Endothelial cell of umbilical vein (primary cell): ENCODE measurements around the gene XPO5. TPM values are rescaled to one million over a fixed set of nuclear protein-coding genes. Genes with fewer than 3 reads are reported as not detected.
"Not testable (repeated sequence)": the region's sequence is repeated elsewhere in the genome, so short reads cannot be mapped to it uniquely, and the experiment has no call there.

Experiments
- BruUV-seq: library from RNA; stranded (reverse); fragments of 400-500 nt; replicated peaks from 2 replicates; lab custom pipeline; 2021; lab: Mats Ljungman, UMichigan
- CTCF ChIA-PET: fragments of 300-600, 350-600 bp; sonication (Branson Sonifier 250); formaldehyde crosslinking; loops from one replicate; lab custom pipeline; 2021; ENCODE audit warnings: antibody characterized with exemption, inconsistent platforms; lab: Charles Lee
- POLR2A ChIA-PET: fragments of 300-600, 350-600 bp; sonication (Branson Sonifier 250); formaldehyde crosslinking; loops from one replicate; lab custom pipeline; 2021; ENCODE audit warnings: antibody characterized with exemption, inconsistent platforms; lab: Charles Lee
- DNase-seq: peaks from one replicate; pipeline ENCODE4 v3.0.0-alpha.2; 2011; ENCODE audit warnings: low read depth, low spot score
- FAIRE-seq: peaks from 2 replicates; lab custom pipeline; 2011; peaks lifted over from hg19 to GRCh38; lab: Jason Lieb, UNC
- H2AFZ ChIP-seq: 2 replicates; pipeline ENCODE4 v1.6.0; 2012; ENCODE audit warnings: low read depth, low read length, control low read depth, inconsistent platforms
- H3K27ac ChIP-seq: 2 replicates; pipeline ENCODE4 v1.5.1; 2011; ENCODE audit warnings: low read depth, mild to moderate bottlenecking, control low read depth, low read length, moderate library complexity; ENCODE audit not compliant: insufficient read depth
- H3K27me3 ChIP-seq, 2 experiments: 2 replicates each; pipeline versions ENCODE4 v1.6.0 to v1.6.1; 2011; ENCODE audit warnings: low read length in 2 of 2, mixed read lengths in 1 of 2; ENCODE audit not compliant: control insufficient read depth in 2 of 2, insufficient read depth in 2 of 2
- H3K36me3 ChIP-seq, 2 experiments: 2 replicates in 1 of 2; 3 replicates in 1 of 2; pipeline ENCODE4 v1.5.1; 2011; ENCODE audit warnings: low read length in 2 of 2, mild to moderate bottlenecking in 1 of 2, moderate library complexity in 1 of 2; ENCODE audit not compliant: control insufficient read depth in 2 of 2, insufficient read depth in 2 of 2; ENCODE audit errors: extremely low read depth in 1 of 2
- H3K4me1 ChIP-seq: 3 replicates; pipeline ENCODE4 v1.5.1; 2011; ENCODE audit warnings: mild to moderate bottlenecking, low read length; ENCODE audit not compliant: control insufficient read depth, insufficient read depth; ENCODE audit errors: extremely low read depth
- H3K4me2 ChIP-seq: 2 replicates; pipeline ENCODE4 v1.6.1; 2011; ENCODE audit warnings: low read length, control low read depth, mixed read lengths; ENCODE audit not compliant: insufficient read depth
- H3K4me3 ChIP-seq, 3 experiments: fragments of 200-600 bp in 1 of 3; sonication (generic), shearing (Covaris generic) in 1 of 3; replicated peaks in 1 of 3; 2 replicates each; pipeline ENCODE4 v1.5.1; 2011 to 2016; ENCODE audit warnings: control low read depth in 3 of 3, low read length in 3 of 3, mild to moderate bottlenecking in 2 of 3, inconsistent platforms in 1 of 3, low read depth in 1 of 3, moderate library complexity in 1 of 3; ENCODE audit not compliant: insufficient read depth in 1 of 3
- H3K79me2 ChIP-seq: 2 replicates; pipeline ENCODE4 v1.6.0; 2012; ENCODE audit warnings: low read length, inconsistent platforms; ENCODE audit not compliant: control insufficient read depth, insufficient read depth
- H3K9ac ChIP-seq: replicated peaks from 2 replicates; pipeline ENCODE3; 2011; ENCODE audit warnings: low read length, control low read depth; ENCODE audit not compliant: insufficient read depth; ENCODE audit errors: extremely low read depth
- H3K9me1 ChIP-seq: replicated peaks from 3 replicates; pipeline ENCODE4 v1.6.0; 2011; ENCODE audit warnings: mild to moderate bottlenecking, low read length; ENCODE audit not compliant: control insufficient read depth, insufficient read depth; ENCODE audit errors: extremely low read depth
- H3K9me3 ChIP-seq: replicated peaks from 2 replicates; pipeline ENCODE4 v1.5.1; 2012; ENCODE audit warnings: low read length, inconsistent platforms; ENCODE audit not compliant: control insufficient read depth, insufficient read depth
- H4K20me1 ChIP-seq: replicated peaks from 2 replicates; pipeline ENCODE3; 2011; ENCODE audit warnings: mild to moderate bottlenecking, low read length; ENCODE audit not compliant: control insufficient read depth, insufficient read depth; ENCODE audit errors: extremely low read depth
- EZH2 ChIP-seq: IDR thresholded peaks from 2 replicates; pipeline ENCODE4 v1.6.1; 2012; ENCODE audit warnings: borderline replicate concordance, low read depth, mild to moderate bottlenecking, moderate library complexity, low read length, inconsistent platforms; ENCODE audit not compliant: severe bottlenecking
- FOS ChIP-seq: IDR thresholded peaks from 2 replicates; pipeline ENCODE4 v1.6.1; 2011; ENCODE audit warnings: mild to moderate bottlenecking, low read length, moderate library complexity, borderline replicate concordance; ENCODE audit not compliant: insufficient read depth
- GATA2 ChIP-seq: IDR thresholded peaks from 2 replicates; pipeline ENCODE4 v1.7.0; 2011; ENCODE audit warnings: low read depth, mild to moderate bottlenecking, moderate library complexity, mixed read lengths, low read length; ENCODE audit not compliant: insufficient read length, insufficient read depth
- JUN ChIP-seq: IDR thresholded peaks from 2 replicates; pipeline ENCODE4 v1.6.1; 2011; ENCODE audit warnings: borderline replicate concordance, low read depth; ENCODE audit not compliant: insufficient read length, insufficient read depth
- MYC ChIP-seq: IDR thresholded peaks from one replicate; pipeline ENCODE4 v1.6.1; 2011; ENCODE audit warnings: mild to moderate bottlenecking, low read depth, low read length
- POLR2A ChIP-seq: IDR thresholded peaks from 2 replicates; pipeline ENCODE4 v1.6.1; 2012; ENCODE audit warnings: low read depth, mild to moderate bottlenecking, control low read depth, low read length
- POLR2AphosphoS5 ChIP-seq: IDR thresholded peaks from 2 replicates; pipeline ENCODE4 v1.6.1; 2012; ENCODE audit warnings: low read depth, mild to moderate bottlenecking, control low read depth, low read length, moderate library complexity; ENCODE audit not compliant: insufficient read depth
- dilution Hi-C: fragments of 300-500 bp; cut with MboI; formaldehyde crosslinking; loops from one replicate; pipeline ENCODE4 v1.15.0; 2019; ENCODE audit warnings: low sequenced_read_pairs; ENCODE audit not compliant: extremely low pct_ligation_motif_present
- intact Hi-C: fragments of 100-400 bp; cut with micrococcal nuclease; formaldehyde crosslinking; loops from one replicate; pipeline ENCODE4 v1.10.0; 2022
- polyA plus RNA-seq, 4 experiments: library from polyadenylated mRNA; depleted of rRNA in 3 of 4; stranded (reverse) in 3 of 4; unstranded in 1 of 4; fragments of >200 nt; gene quantifications; 2 replicates each; pipeline versions ENCODE4 v1.2.1 to v1.2.3, GENCODE V29; 2011 to 2012; ENCODE audit warnings: missing spikeins in 1 of 4
- total RNA-seq: library from RNA; stranded (reverse); gene quantifications from 2 replicates; pipeline ENCODE4 v1.2.3, GENCODE V29; 2021
- TF ChIP-seq, protein P1 (sequence below), 2 donors: IDR thresholded peaks; 1 replicate in 1 of 2; 2 replicates in 1 of 2; pipeline ENCODE4 v1.5.1; 2011; ENCODE audit warnings: low read length in 2 of 2, mild to moderate bottlenecking in 2 of 2, moderate library complexity in 2 of 2, control low read depth in 1 of 2, inconsistent platforms in 1 of 2, low read depth in 1 of 2; ENCODE audit not compliant: insufficient read depth in 1 of 2; ENCODE audit errors: extremely low read depth in 1 of 2
- TF ChIP-seq, protein P2 (sequence below): IDR thresholded peaks from 2 replicates; pipeline ENCODE4 v1.6.1; 2011; ENCODE audit not compliant: insufficient read depth, insufficient read length

XPO5 gene
- total and polyA plus RNA-seq, 2 donors (not counting 3 experiments of a cell fraction or from before 2014, with no cell fraction given): 28.4 to 50.0 TPM

DNA sequence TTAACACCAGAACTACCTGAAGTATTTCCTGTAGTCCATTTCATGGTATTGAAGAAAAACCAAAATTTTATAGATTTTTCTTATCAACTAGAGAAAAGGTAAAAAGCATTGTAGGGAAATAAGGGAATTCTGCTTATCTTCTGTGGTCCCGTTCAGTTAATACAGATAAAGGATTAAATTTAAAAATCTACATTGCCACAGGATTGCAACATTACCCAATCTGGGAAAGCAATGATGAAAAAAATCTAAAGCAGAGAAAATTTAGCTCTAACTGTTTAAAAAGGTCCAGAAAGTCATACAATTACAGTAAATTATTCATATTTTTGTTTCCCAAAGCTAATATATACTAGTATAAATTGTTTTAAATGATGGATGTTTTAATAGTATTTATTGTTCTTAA lies 18.1 kb upstream of the XPO5 start:
- no peak overlapping the region for H3K4me3 ChIP-seq

GRCh38 chr6:43589564-43589963 lies 13.7 kb upstream of the XPO5 start:
- H3K27ac ChIP-seq, POLR2A ChIA-PET, H2AFZ ChIP-seq, DNase-seq, H3K9me1 ChIP-seq, H3K9me3 ChIP-seq, dilution Hi-C loops, BruUV-seq, H3K4me2 ChIP-seq, CTCF ChIA-PET, H3K27me3 ChIP-seq, intact Hi-C loops, FAIRE-seq, H3K4me3 ChIP-seq, H3K9ac ChIP-seq, H4K20me1 ChIP-seq, H3K4me1 ChIP-seq: not testable (repeated sequence)
- peaks cover 15% of the 10 kb centered on the region for H3K79me2 ChIP-seq
- H3K36me3 ChIP-seq: peaks cover 4 to 23% of the 10 kb centered on the region in 2 experiments

More for the DNA sequence above, 18.1 kb upstream of the XPO5 start:
- intact Hi-C loops: no loop called here
- Histone ChIP-seq H3K9me3 (no peaks in the 10 kb centered on the region), H3K36me3 (peaks cover 0 to 16% of the 10 kb centered on the region in 2 experiments), H3K79me2 (peaks cover 8% of the 10 kb centered on the region), H3K27me3 (no peaks in the 10 kb centered on the region), H4K20me1 (no peaks in the 10 kb centered on the region), H3K9ac (no peak overlapping the region), H3K4me1 (no peaks in the 10 kb centered on the region), H3K27ac (no peak overlapping the region), H2AFZ (no peak overlapping the region), H3K9me1 (peaks cover 2% of the 10 kb centered on the region), H3K4me2 (no peak overlapping the region)
- CTCF ChIA-PET: no interaction called here
- no peak for DNase-seq
- BruUV-seq: no TSS peak
- TF ChIP-seq MYC (no peak), POLR2AphosphoS5 (no peak), FOS (no peak), POLR2A (no peak), GATA2 (no peak), JUN (no peak), EZH2 (no peak)
- TF ChIP-seq, protein P1, sequence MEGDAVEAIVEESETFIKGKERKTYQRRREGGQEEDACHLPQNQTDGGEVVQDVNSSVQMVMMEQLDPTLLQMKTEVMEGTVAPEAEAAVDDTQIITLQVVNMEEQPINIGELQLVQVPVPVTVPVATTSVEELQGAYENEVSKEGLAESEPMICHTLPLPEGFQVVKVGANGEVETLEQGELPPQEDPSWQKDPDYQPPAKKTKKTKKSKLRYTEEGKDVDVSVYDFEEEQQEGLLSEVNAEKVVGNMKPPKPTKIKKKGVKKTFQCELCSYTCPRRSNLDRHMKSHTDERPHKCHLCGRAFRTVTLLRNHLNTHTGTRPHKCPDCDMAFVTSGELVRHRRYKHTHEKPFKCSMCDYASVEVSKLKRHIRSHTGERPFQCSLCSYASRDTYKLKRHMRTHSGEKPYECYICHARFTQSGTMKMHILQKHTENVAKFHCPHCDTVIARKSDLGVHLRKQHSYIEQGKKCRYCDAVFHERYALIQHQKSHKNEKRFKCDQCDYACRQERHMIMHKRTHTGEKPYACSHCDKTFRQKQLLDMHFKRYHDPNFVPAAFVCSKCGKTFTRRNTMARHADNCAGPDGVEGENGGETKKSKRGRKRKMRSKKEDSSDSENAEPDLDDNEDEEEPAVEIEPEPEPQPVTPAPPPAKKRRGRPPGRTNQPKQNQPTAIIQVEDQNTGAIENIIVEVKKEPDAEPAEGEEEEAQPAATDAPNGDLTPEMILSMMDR (IDR thresholded peaks at IDR 0.05; ENCODE audit: extremely low read depth in 1 of 2, insufficient read depth in 1 of 2, low read depth in 1 of 2, low read length in 2 of 2): no peak
- TF ChIP-seq, protein P2, sequence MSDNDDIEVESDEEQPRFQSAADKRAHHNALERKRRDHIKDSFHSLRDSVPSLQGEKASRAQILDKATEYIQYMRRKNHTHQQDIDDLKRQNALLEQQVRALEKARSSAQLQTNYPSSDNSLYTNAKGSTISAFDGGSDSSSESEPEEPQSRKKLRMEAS: no peak
- FAIRE-seq: no peak
- dilution Hi-C loops: no loop called here
- POLR2A ChIA-PET: no interaction called here
